Spinal cord (tissue), 10 donors: Measurements from ENCODE around the gene FETUB. TPM values are rescaled to one million over a fixed set of nuclear protein-coding genes. Genes with fewer than 3 reads are reported as not detected.

Experiments
- DNase-seq, 6 donors: peaks; one replicate each; pipeline versions ENCODE4 v3.0.0 to v3.0.0-alpha.2; 2013 to 2015; ENCODE audit warnings: low spot score in 6 of 6, low read depth in 4 of 6
- H3K27ac ChIP-seq: one replicate; pipeline ENCODE4 v1.5.1; 2013; ENCODE audit warnings: low read depth, low read length, control low read depth
- H3K27me3 ChIP-seq: one replicate; pipeline ENCODE4 v1.6.1; 2013; ENCODE audit warnings: low read length; ENCODE audit not compliant: control insufficient read depth, insufficient read depth
- H3K36me3 ChIP-seq: one replicate; pipeline ENCODE4 v1.6.1; 2013; ENCODE audit warnings: low read length; ENCODE audit not compliant: control insufficient read depth, insufficient read depth
- H3K4me1 ChIP-seq: one replicate; pipeline ENCODE4 v1.6.1; 2013; ENCODE audit warnings: low read length; ENCODE audit not compliant: control insufficient read depth, insufficient read depth
- H3K4me3 ChIP-seq: one replicate; pipeline ENCODE4 v1.5.1; 2013; ENCODE audit warnings: low read depth, low read length, control low read depth
- H3K9me3 ChIP-seq: one replicate; pipeline ENCODE4 v1.6.1; 2013; ENCODE audit warnings: low read length; ENCODE audit not compliant: control insufficient read depth, insufficient read depth
- WGBS: methylation state at CpG from one replicate; pipeline ENCODE4 v1.1.5; 2013; ENCODE audit warnings: missing lambda C conversion rate; ENCODE audit not compliant: insufficient coverage; 5-methylcytosine and 5-hydroxymethylcytosine counted together
- polyA plus RNA-seq, 2 donors: library from polyadenylated mRNA; unstranded; fragments of 120-200 nt; gene quantifications; one replicate each; pipeline ENCODE4 v1.2.1, GENCODE V29; 2013; ENCODE audit not compliant: insufficient read length in 2 of 2
- total RNA-seq, 2 donors: library from RNA; depleted of rRNA in 1 of 2; stranded (reverse); fragments of 120-200 nt in 1 of 2; fragments of >200 nt in 1 of 2; gene quantifications; one replicate each; pipeline versions ENCODE4 v1.2.3 to v1.2.4, GENCODE V29; 2013 to 2014
- donor health status: healthy.

Gene FETUB
- total and polyA plus RNA-seq, 4 donors: 0.11 TPM; not detected in 3

- DNase-seq: no peak
- H3K36me3 ChIP-seq: no peaks in the 10 kb centered on the region
- H3K27me3 ChIP-seq: no peaks in the 10 kb centered on the region
- H3K4me3 ChIP-seq: no peak overlapping the region
- H3K9me3 ChIP-seq: no peaks in the 10 kb centered on the region
- no peak overlapping the region for H3K27ac ChIP-seq
- WGBS: 100% methylated on average over 1 of the region's 4 CpGs
- H3K4me1 ChIP-seq: no peaks in the 10 kb centered on the region
These were observed 5.9 kb downstream of the FETUB start for GRCh38 chr3:186646106-186646505.

GRCh38 chr3:186646841-186647240, 6.6 kb downstream of the FETUB start:
- no peaks in the 10 kb centered on the region for H3K9me3 ChIP-seq
- no peaks in the 10 kb centered on the region for H3K4me1 ChIP-seq
- WGBS: no CpG with 5 or more reads among the region's 1 CpG
- no peak overlapping the region for H3K27ac ChIP-seq
- DNase-seq: no peak
- no peaks in the 10 kb centered on the region for H3K36me3 ChIP-seq
- no peaks in the 10 kb centered on the region for H3K27me3 ChIP-seq
- H3K4me3 ChIP-seq: no peak overlapping the region

GRCh38 chr3:186648851-186649250, 8.7 kb downstream of the FETUB start:
- Histone ChIP-seq H3K4me3 (no peak overlapping the region), H3K36me3 (no peaks in the 10 kb centered on the region), H3K27me3 (no peaks in the 10 kb centered on the region), H3K4me1 (no peaks in the 10 kb centered on the region), H3K27ac (no peak overlapping the region), H3K9me3 (no peaks in the 10 kb centered on the region)
- DNase-seq: no peak
- WGBS: 83% methylated on average over 1 of the region's 1 CpG

GRCh38 chr3:186651678-186652215, 11.5 kb downstream of the FETUB start:
- no peaks in the 10 kb centered on the region for H3K4me1 ChIP-seq
- no peak overlapping the region for H3K4me3 ChIP-seq
- no peaks in the 10 kb centered on the region for H3K36me3 ChIP-seq
- 88% methylated on average over 3 of the region's 3 CpGs for WGBS
- DNase-seq: no peak
- no peaks in the 10 kb centered on the region for H3K9me3 ChIP-seq
- H3K27me3 ChIP-seq: no peaks in the 10 kb centered on the region
- no peak overlapping the region for H3K27ac ChIP-seq

- WGBS: 67% methylated on average over 4 of the region's 7 CpGs
- Histone ChIP-seq H3K4me1 (no peaks in the 10 kb centered on the region), H3K4me3 (no peak overlapping the region), H3K9me3 (no peaks in the 10 kb centered on the region), H3K27me3 (no peaks in the 10 kb centered on the region), H3K27ac (no peak overlapping the region), H3K36me3 (no peaks in the 10 kb centered on the region)
- DNase-seq: peak in 1 of 6 donors; percentile 72
These were observed 13.0 kb downstream of the FETUB start for GRCh38 chr3:186653080-186653707.

GRCh38 chr3:186653984-186654383, 13.8 kb downstream of the FETUB start:
- Histone ChIP-seq H3K4me1 (no peaks in the 10 kb centered on the region), H3K9me3 (no peaks in the 10 kb centered on the region), H3K4me3 (no peak overlapping the region), H3K27ac (no peak overlapping the region), H3K36me3 (no peaks in the 10 kb centered on the region), H3K27me3 (no peaks in the 10 kb centered on the region)
- no peak for DNase-seq
- 91% methylated on average over 4 of the region's 6 CpGs for WGBS

GRCh38 chr3:186663361-186664118, 23.3 kb downstream of the FETUB start:
- DNase-seq: peak in 2 of 6 donors; percentile 5 to 78
- WGBS: 19% methylated on average over 7 of the region's 7 CpGs
- H3K4me3 ChIP-seq: no peak overlapping the region
- H3K36me3 ChIP-seq: no peaks in the 10 kb centered on the region
- H3K27me3 ChIP-seq: no peaks in the 10 kb centered on the region
- no peak overlapping the region for H3K27ac ChIP-seq
- H3K4me1 ChIP-seq: no peaks in the 10 kb centered on the region
- H3K9me3 ChIP-seq: no peaks in the 10 kb centered on the region

- Histone ChIP-seq H3K4me1 (no peaks in the 10 kb centered on the region), H3K9me3 (no peaks in the 10 kb centered on the region), H3K4me3 (no peak overlapping the region), H3K27ac (no peak overlapping the region), H3K27me3 (no peaks in the 10 kb centered on the region), H3K36me3 (no peaks in the 10 kb centered on the region)
- no peak for DNase-seq
These were observed 23.9 kb downstream of the FETUB start for GRCh38 chr3:186664119-186664495.

- Histone ChIP-seq H3K36me3 (no peaks in the 10 kb centered on the region), H3K9me3 (no peaks in the 10 kb centered on the region), H3K4me1 (no peaks in the 10 kb centered on the region), H3K4me3 (no peak overlapping the region), H3K27me3 (no peaks in the 10 kb centered on the region), H3K27ac (no peak overlapping the region)
- no peak for DNase-seq
- 56% methylated on average over 2 of the region's 4 CpGs for WGBS
These were observed 24.3 kb downstream of the FETUB start for GRCh38 chr3:186664506-186664905.
